ENCODE results near the gene AFAP1L2. TPM values are rescaled to one million over a fixed set of nuclear protein-coding genes. Genes with fewer than 3 reads are reported as not detected.

Gene AFAP1L2
- total RNA-seq, 1 donor from 2014 or later, result 4.5 TPM

DNA sequence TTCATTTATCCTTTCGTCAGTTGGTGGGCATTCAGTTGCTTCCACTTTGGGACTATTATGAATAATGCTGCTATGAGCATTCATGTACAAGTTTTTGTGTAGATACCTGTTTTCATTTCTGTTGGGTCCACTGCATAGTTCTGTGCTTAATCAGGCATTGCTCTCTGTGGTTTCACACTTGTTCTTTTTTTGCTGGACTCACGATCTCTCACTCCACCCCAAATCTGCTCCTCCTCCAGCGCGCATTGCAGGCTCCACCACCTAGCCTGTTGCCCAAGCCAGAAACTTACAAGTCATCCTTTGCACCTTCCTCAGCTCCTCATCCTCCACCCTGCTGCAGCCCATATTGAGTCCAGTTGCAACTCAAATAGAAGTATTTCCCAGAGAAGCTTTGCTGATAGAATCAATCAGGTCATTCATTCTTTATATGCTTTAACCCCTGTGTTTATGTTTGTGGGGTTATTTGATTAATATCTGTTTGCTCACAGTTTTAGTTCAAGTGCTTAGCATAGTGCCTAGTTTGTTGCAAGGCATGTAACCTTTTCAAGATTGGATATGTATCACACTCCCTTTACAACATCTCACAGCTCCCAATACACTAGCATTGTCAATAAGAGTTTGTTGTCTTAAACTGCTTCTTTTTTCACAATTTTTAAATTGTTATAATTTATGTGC, 16.6 kb upstream of the AFAP1L2 start:
- DNase-seq (no peak), ATAC-seq (no peak)
- intact Hi-C loops (cut with micrococcal nuclease), result no loop called here

DNA sequence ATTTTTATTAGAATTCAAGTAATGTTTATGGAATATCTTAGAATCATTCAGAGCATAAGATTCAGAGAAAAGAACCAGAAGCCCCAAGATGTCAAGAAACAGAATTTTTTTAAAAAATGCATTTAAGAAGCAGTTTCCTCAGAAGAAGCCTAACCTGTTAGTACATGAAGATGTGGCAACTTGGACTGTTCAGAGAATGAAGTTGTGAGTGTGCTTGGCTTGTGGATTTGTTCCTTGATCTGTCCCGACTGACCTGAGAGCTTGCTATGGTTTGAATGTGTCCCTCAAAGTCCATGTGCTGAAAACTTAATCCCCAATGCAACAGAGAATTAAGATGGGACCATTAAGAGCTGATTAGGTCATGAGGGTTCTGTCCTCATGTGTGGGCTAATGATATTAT, 13.8 kb upstream of the AFAP1L2 start:
- DNase-seq (no peak), ATAC-seq (no peak)
- intact Hi-C loops (cut with micrococcal nuclease), result no loop called here

DNA sequence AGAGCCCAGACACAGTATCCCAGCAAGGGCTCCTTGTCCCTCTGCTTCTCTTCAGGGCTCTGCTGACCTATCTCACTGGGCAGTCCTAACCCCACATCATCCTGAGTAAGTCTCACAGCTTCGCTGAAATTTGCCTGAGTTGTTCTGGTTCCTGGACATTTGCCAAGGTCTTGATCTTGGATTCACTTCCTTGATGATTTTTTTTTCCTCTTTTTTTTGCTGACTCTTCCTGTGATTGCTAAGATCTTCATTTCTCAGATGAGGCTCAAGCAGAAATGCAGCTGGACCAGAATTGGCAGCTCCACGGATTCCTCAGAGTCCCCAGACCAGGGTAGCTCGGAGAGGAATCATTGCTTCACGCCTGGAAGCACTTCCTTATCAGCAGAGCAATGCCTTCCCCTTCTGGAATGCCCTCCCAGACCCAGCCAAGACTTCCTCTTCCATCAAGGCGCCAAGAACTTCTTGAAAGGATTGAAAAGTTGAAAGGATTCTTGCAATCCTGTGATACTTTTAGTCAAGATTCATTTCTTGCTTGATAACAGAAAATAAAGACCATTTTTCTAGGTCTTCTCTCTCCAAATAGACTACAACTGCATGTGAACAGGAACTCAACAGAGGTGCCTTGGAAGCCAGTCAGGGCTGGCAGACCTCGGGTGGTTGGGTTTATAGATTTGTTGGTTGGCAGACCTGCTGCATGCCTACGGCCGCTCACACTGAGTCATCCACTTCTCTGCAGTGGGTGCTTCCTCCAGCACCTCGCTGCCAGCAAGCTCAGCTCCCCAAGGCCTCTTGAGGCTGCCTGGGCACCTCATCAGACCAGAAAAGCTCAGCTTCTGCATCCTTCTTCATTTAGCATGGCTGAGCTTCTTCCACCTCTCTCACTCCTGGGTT, 8.8 kb upstream of the AFAP1L2 start:
- ATAC-seq (peak; percentile 97), DNase-seq (peak; percentile 69)
- intact Hi-C loops (cut with micrococcal nuclease), result no loop called here

DNA sequence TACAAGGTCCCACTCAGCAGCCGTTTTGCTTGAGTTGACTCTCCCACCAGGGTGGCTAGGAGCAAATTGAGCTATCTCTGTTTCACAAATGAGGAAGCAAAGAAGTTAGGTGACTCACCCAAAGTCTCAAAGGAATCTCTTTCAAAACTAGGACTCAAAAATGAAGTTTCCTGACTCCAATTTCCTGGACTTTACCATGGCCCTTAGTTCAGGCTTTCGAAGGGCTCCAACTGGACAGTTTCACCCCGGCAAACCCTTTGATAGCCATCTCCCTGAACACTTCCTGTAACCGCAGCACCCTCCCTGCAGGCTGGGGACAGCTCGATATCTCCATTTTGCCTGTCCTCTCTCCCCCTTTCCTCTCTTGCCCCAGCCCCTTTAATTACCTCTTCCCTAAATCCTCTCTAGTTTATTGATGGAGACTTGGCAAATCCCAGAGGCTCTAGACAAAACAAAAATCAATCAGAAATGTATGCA, 4.7 kb upstream of the AFAP1L2 start:
- intact Hi-C loops (cut with micrococcal nuclease), result no loop called here
- DNase-seq, result no peak
- no peak for ATAC-seq

DNA sequence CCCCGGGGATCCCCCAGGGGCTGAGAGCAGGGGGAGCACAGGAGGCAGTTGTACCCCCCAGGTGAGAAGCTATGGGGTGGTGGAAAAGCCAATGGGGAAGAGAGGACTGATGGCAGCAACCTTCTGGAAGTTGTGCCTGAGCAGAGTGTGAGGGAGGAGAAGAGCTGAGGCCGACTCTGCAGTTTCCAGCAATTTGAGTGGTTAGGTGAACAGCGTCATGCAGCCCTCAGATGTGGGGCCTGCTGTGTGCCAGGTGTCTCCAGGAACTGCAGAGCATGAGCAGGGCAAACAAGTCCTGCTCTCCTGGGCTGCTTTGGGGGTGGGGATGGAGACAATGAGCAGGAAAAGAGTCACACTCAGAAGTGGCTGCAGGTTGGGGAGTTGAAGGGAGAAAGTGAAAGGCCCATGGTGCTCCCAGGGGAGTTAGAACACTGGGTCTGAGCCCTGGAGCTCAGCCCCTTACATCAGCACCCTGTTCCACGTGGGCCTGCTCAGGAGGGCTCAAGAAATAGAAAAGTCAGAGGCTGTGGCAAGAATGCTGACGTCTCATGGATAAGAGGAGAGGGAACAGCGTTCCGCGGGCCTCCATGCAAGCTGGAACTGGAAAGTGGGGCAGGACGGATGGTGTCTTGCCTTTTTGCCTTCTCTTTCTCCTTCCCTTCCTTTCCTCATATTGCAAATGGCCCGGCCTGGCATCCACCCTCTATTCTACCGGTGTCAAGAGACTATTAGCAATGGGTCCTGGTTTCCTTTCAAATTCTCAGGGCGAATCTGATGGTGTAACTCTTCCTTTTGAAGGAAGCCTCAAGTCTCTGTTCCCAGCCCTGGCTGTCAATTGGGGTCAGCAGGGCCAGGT, 4.0 kb upstream of the AFAP1L2 start:
- no peak for ATAC-seq
- intact Hi-C loops (cut with micrococcal nuclease), result no loop called here

DNA sequence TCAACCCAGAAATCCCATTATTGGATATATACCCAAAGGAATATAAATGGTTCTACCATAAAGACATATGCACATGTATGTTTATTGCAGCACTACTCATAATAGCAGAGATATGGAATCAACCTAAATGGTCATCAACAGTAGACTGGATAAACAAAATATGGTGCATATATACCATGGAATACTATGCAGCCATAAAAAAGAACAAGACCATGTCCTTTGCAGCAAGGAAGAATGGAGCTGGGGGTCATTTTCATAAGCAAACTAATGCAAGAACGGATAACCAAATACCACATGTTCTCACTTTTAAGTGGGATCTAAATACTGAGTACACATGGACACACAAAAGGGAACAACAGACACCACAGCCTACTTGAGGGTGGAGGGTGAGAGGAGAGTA, 2.2 kb upstream of the AFAP1L2 start:
- ATAC-seq (no peak), DNase-seq (no peak)
- intact Hi-C loops (cut with micrococcal nuclease), result no loop called here

More for the DNA sequence above, 4.0 kb upstream of the AFAP1L2 start:
- DNase-seq, result no peak

DNA sequence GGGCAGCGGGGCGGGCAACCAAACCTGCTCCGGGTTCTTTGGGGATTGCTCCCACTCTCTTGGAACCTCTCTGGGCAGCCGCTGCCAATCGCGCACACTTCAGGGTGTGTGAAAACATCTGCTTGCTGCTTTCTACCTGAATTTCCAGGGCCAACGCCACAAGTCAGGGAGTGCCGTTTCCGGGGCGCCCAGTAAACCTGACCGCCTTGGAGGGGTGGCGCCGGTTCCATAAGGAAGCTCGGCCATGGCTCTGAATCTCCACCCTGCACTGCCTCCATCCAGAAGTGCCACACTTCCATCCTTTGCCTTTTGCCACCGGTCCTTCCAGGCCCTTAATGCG, 679 bp upstream of the AFAP1L2 start:
- DNase-seq (no peak), ATAC-seq (no peak)
- intact Hi-C loops (cut with micrococcal nuclease), result no loop called here

DNA sequence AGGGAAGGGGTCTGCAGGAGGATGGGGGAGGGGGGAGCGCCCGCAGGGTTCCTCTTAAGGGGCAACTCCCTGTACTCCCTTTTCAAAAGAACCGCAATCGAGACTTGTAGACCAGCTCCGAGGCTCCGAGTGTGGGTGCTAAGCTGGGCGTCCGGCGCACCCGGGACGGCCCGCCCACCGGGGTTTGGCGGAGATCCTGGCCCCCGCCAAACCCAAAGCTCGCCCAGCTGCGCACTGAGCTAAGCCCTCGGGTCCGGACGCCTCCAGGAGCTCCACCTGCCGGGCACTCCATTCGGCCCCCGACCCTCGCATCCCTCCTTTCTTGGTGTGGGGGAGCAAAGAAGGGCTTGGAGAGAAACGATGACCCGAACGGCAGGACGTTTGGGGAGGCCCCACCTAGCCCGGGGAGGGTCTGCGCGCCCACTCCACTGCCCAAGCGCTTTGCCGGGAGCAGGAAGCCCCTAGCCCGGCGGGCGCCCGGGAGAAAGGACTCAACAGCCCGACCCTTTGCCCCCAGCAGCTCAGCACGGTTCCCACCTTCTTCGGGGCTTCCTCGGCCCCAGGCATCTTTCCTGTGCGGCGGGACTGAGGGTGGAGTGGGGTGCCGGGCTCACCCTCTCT, 651 bp downstream of the AFAP1L2 start:
- DNase-seq (peak; percentile 66), ATAC-seq (peak; percentile 71)
- intact Hi-C loops (cut with micrococcal nuclease), result no loop called here

DNA sequence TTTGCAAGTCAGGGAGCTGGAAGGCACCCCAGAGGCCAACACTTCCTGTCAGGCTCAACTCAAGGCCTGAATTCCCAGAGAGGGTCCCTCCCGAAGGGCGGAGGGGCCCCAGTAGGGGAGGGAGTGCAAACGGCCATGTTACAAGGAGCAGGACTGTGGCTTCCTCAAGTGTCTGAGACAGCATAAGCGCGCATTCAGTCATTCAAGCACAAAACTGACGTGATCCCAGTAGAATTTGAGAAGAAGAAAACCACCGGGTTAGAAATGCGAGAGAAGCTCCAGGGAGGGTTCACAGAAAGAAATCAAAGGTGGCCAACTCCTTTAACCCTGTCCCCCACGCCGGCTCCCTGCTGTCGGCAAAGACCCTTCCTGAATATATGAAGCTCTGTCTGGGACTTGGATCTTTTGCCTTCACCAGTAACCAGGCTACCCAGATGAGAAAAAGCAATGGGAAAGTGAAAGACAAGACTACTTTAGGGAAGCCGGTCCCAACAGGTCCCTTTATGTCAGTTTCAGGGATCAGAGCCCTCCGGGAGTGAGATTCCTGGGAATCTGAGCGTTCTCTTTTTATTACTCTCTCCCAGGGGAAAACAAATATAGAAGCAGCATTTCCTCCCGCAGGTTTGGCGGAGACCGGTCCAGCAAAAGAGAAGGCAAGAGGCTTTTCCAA, 1.3 kb downstream of the AFAP1L2 start:
- DNase-seq, result no peak
- ATAC-seq, result peak; percentile 1
- intact Hi-C loops (cut with micrococcal nuclease), result no loop called here

DNA sequence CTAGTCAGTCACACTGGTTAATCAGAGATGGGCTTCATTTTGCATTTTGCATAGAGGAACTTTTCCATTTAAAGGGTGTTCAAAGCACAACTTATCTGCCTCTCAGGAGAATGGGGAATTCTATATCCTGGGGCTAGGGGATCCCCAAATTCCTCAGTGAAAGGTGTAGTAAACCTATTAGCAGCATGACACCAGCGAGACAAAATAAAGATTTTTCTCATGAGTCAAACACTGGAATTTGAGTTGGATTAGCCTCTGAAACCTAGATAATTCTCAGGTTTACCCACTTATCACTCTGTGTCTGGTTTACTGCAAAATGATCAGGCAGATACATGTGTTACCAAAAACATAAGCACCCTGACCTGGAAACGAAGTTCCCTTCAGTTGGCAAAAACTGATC, 2.1 kb downstream of the AFAP1L2 start:
- ATAC-seq, result no peak
- no peak for DNase-seq
- intact Hi-C loops (cut with micrococcal nuclease), result no loop called here

DNA sequence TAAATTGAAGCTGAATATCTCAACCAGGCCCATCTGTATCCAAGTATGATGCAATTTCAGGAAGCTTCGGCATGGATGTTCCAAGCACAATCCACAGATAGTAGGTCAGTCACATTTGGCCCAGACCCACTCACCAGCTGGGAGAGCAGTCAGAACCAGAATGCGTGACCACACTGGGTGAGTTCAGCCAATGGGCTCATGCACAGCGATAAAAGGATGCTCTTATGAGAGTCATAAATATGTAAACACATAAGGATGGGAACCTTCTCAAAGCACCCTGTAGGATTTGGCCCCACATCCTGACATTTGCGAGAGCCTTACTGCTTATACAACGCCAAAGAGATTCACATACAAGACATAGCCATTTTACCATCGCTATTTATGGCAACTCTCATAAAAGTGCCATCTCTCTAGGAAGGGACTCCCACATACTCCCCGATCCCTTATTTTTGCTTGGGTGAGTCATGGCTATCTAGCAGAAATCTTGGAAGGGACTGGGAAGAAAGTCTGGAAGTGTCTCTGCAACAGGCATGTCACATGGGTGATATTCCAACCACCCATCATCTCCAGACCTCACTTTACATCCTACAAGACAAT, 3.0 kb downstream of the AFAP1L2 start:
- ATAC-seq, result peak; percentile 71
- intact Hi-C loops (cut with micrococcal nuclease), result no loop called here
- DNase-seq, result peak; percentile 79

DNA sequence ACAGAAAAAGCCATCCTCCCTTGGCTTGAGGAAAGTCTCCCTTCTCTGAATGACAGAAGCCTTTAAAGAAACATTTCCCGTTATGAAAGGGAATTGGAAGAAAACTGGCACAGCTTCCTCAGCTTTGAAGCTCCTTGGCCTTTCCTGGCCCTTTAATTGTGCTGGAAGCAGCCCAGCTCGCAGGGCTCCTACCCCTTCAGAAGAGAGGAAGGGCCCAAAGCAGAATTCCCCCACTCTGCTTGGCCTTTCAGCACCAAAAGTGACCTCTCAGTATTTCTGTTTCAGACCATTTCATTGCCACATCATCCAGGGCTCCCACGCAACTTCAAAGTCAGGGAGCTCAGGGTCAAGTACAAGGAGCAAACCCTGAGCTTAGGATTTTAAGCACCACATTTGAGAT, 4.2 kb downstream of the AFAP1L2 start:
- DNase-seq (no peak), ATAC-seq (no peak)
- intact Hi-C loops (cut with micrococcal nuclease), result no loop called here

DNA sequence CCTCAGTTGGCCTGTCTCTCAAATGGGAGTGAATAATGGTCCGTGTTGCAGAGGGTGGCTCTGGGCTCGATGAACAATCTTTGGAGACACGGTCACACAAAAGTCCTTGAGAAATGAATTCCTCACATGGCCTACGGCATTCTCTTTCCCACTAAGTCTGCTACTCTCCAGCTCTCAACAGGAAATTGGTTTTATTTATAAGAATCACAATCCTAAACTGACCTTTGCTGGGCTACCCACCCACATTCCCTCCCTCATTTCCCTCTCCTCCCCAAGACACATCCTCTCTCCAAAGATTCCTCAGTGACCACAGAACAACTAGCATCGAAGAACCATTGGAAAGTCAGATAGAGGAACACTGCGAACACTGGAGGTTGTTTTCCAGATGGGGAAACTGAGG, 4.7 kb downstream of the AFAP1L2 start:
- ATAC-seq (no peak), DNase-seq (no peak)
- intact Hi-C loops (cut with micrococcal nuclease), result no loop called here

DNA sequence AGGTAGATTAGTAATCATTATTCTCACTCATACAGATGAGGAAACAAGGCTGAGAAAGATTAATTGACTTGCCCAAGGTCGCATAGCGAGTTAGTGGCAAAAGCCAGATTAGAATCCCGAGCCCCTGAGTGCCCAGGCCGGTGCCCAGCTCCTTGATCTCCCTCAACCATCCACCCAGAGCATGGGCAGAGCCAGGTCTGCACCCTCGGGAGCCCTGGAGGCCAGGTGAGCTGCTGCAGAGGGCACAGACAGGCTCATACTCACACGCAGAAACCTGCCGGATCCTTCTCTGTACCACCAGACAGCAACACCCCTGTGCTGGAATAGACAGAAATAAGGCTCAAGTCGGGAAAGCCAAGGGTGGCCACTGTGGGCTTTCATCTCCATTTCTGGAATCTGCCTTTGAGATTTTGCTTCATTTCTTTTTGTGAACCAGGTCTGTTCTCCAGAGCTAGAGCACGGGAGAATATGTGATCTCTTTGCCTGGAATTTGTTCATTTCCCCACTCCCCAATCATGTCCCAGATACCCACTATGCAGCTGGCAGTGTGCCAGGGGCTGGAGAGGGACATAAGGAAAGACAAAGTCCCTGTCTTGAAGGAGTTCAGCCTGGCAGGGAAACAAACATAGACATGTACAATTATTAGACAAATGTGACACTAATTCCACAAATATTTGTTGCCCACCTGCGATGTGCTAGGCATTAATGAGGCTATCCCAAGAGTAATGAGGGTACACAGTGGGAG, 5.5 kb downstream of the AFAP1L2 start:
- intact Hi-C loops (cut with micrococcal nuclease), result no loop called here
- ATAC-seq, result no peak
- DNase-seq, result peak; percentile 36

DNA sequence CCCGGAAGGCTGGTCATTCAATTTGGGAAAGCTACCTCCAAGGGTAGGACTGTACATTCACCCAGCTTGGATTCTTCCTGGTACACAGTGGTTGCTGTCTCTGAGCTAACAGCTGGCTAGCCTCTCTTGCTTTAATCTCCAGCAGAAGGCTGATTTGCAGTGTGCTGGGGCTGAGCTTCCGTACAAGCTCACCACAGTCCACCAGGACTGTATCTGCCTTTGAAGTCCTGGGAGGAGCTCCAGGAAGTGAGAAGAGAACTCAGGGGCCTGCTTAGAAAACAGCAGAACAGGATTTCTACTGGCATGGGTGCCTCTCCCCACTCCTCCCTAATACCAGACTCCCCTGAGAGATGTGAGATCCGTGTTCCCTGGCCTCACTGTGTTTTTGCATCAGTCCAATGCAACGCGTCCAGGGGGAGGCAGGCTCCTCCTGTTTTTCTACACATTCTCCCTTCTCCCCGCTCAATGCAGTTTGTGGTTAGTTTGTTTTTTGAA, 6.6 kb downstream of the AFAP1L2 start:
- intact Hi-C loops (cut with micrococcal nuclease), result no loop called here
- DNase-seq, result no peak
- ATAC-seq, result peak; percentile 59

DNA sequence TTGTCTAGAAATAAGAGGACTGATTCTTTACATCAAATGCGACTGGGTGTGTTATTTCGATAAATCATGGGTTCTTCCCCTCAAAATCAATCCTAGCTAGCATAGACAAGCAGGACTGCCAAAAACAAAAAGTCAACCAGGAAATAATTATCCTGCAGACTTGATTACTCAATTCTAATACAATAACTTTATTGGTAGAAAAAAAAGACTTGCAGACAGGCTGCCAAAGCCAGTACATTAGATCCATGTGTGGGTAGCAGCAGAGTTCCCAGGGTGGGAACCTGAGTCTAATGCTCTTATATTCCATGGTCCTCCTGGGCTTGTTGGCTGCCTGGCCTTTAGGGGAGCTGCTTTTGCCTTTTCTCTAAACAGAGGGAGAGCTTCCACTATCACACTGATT, 7.8 kb downstream of the AFAP1L2 start:
- ATAC-seq (no peak), DNase-seq (no peak)
- intact Hi-C loops (cut with micrococcal nuclease), result no loop called here

DNA sequence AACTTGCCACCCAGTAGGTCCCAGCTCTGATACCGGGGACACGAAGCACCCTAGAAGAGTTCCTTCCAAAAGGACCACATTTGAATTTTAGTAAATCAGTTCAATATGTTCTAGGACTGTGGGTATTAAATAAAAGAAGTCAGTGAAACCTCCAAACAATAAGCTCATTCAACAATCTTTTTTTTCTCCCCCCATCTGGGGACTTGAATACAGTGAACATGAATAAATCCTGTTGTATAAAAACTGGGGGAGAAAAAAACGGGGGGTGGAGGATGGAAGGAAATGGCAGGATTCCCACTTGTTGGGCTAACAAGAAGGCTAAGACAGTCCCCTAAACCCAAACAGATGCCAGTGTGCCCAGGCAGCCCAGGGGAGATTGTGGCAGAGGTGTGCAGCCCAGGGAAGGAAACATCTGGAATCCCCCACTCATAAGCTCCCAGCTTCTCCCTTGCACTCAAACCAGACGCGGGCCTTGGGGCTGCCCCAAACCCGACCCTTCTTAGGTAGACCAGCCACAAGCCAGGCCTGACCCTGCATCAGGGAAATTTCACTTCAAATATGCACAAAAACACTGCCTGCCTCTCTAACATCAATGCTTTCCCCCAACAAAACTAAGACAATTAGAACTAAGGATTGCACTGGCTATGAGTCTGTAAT, 8.8 kb downstream of the AFAP1L2 start:
- intact Hi-C loops (cut with micrococcal nuclease), result no loop called here
- DNase-seq (no peak), ATAC-seq (no peak)
